GM23248 (cell line): Measurements from ENCODE around the gene HAO2. TPM values are rescaled to one million over a fixed set of nuclear protein-coding genes. Genes with fewer than 3 reads are reported as not detected.

Experiments used
- DNase-seq: peaks from one replicate; pipeline ENCODE4 v3.0.0-alpha.2; 2015
- H2AFZ ChIP-seq: fragments of 200-600 bp; sonication (generic); 2 replicates; pipeline ENCODE4 v1.6.1; 2016; ENCODE audit warnings: antibody characterized with exemption
- H3F3A ChIP-seq: fragments of 200-600 bp; sonication (generic); 2 replicates; pipeline ENCODE4 v1.6.1; 2016; ENCODE audit warnings: mild to moderate bottlenecking, antibody characterized with exemption, mixed run types; ENCODE audit not compliant: insufficient read depth
- H3K27ac ChIP-seq: fragments of 200-600 bp; sonication (generic); 2 replicates; pipeline ENCODE4 v1.5.1; 2016; ENCODE audit warnings: mild to moderate bottlenecking
- H3K27me3 ChIP-seq: fragments of 200-600 bp; sonication (generic); replicated peaks from 2 replicates; pipeline ENCODE4 v1.6.1; 2016; ENCODE audit warnings: mild to moderate bottlenecking; ENCODE audit not compliant: insufficient read depth
- H3K36me3 ChIP-seq: fragments of 200-600 bp; sonication (generic); 2 replicates; pipeline ENCODE4 v1.6.1; 2016; ENCODE audit warnings: low read depth, mild to moderate bottlenecking
- H3K4me1 ChIP-seq: fragments of 200-600 bp; sonication (generic); 2 replicates; pipeline ENCODE4 v1.6.1; 2016; ENCODE audit warnings: mild to moderate bottlenecking; ENCODE audit not compliant: insufficient read depth
- H3K4me2 ChIP-seq: fragments of 200-600 bp; sonication (generic); one replicate; pipeline ENCODE4 v1.6.1; 2016; ENCODE audit warnings: mild to moderate bottlenecking; ENCODE audit not compliant: unreplicated experiment
- H3K4me3 ChIP-seq: fragments of 200-600 bp; sonication (generic); 2 replicates; pipeline ENCODE4 v1.5.1; 2016; ENCODE audit warnings: mild to moderate bottlenecking
- H3K79me2 ChIP-seq: fragments of 200-600 bp; sonication (generic); 2 replicates; pipeline ENCODE4 v1.6.1; 2016; ENCODE audit warnings: mild to moderate bottlenecking; ENCODE audit not compliant: insufficient read depth
- H3K9ac ChIP-seq: fragments of 200-600 bp; sonication (generic); 2 replicates; pipeline ENCODE4 v1.6.1; 2016; ENCODE audit warnings: mild to moderate bottlenecking
- H3K9me2 ChIP-seq: fragments of 200-600 bp; sonication (generic); 2 replicates; pipeline ENCODE4 v1.6.1; 2016; ENCODE audit warnings: mixed run types, mild to moderate bottlenecking, moderate library complexity; ENCODE audit not compliant: insufficient read depth
- H3K9me3 ChIP-seq: fragments of 200-600 bp; sonication (generic); one replicate; pipeline ENCODE4 v1.6.1; 2017; ENCODE audit warnings: low read depth
- H4K20me1 ChIP-seq: fragments of 200-600 bp; sonication (generic); 2 replicates; pipeline ENCODE4 v1.6.0; 2016; ENCODE audit not compliant: insufficient read depth
- EZH2 ChIP-seq: fragments of 200-600 bp; sonication (generic); IDR thresholded peaks from 2 replicates; pipeline ENCODE4 v1.6.1; 2018; ENCODE audit warnings: antibody characterized with exemption, mild to moderate bottlenecking; ENCODE audit not compliant: insufficient read depth, poor library complexity, severe bottlenecking
- EZH2phosphoT487 ChIP-seq: fragments of 200-600 bp; sonication (generic); IDR thresholded peaks from 2 replicates; pipeline ENCODE4 v1.6.1; 2018; ENCODE audit warnings: antibody characterized with exemption, moderate library complexity, mild to moderate bottlenecking, low read depth; ENCODE audit not compliant: insufficient read depth
- WGBS, 2 experiments: methylation state at CpG; one replicate each; pipeline ENCODE4 v1.1.6; 2015 to 2017; ENCODE audit warnings: low lambda C conversion rate in 2 of 2, low coverage in 1 of 2; ENCODE audit errors: missing lambda C conversion rate in 2 of 2; 5-methylcytosine and 5-hydroxymethylcytosine counted together
- in situ Hi-C: fragments of 300-500 bp; cut with MboI; formaldehyde crosslinking; loops from 2 replicates; pipeline ENCODE4 v1.15.0; 2020
- polyA plus RNA-seq: library from polyadenylated mRNA; unstranded; fragments of >200 nt; fragmentation: Nextera tagmentation; extraction: Ambion mirVana; gene quantifications from 2 replicates; pipeline ENCODE4 v1.2.1, GENCODE V29; 2016
- total RNA-seq: library from RNA; depleted of rRNA; stranded (reverse); fragments of >200 nt; shearing (Covaris generic); gene quantifications from 2 replicates; pipeline ENCODE4 v1.2.3, GENCODE V29; 2014; rRNA removed

Gene HAO2
- total RNA-seq: not detected in 2 replicates
- not detected in 2 replicates for polyA plus RNA-seq

DNA sequence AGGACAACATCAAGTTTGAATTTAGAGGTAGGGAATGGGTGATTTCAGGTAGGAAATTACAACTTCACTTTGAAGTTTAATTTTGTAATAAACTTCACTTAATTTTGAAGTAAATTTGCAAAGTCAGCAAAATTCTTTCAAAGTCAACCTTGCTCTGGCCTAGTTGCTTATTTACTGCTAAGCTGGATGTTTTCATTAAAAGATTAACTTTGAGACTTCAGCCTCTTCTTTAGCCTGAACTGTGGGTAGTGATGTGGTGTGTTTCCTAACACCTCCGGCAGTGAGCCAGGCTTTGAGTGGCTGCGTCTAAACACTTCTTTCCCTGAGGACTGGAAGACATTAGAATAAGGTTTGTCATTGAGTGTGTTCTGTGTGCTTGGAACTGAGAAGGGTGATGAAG lies at the start of gene HAO2:
Gene HAO2 (plus strand): TSS at position 232 of the 400 bp plus-strand sequence. CDS start 12,301 bp downstream, outside the sequence.
- no peak for TF ChIP-seq EZH2
- no peak for TF ChIP-seq EZH2phosphoT487
- peaks cover 8% of the 10 kb centered on the region for H3K4me1 ChIP-seq
- H3K9me3 ChIP-seq: no peaks in the 10 kb centered on the region
- no peaks in the 10 kb centered on the region for H4K20me1 ChIP-seq
- H3K79me2 ChIP-seq: no peaks in the 10 kb centered on the region
- peaks cover 14% of the 10 kb centered on the region; the same call in 1 of the 2 replicates for H3K27me3 ChIP-seq
- H3K9ac ChIP-seq: no peak within 1 kb of the TSS
- no peak for DNase-seq
- H3K36me3 ChIP-seq: no peaks in the 10 kb centered on the region
- H3K9me2 ChIP-seq: no peaks in the 10 kb centered on the region
- H2AFZ ChIP-seq: no peak within 1 kb of the TSS
- H3K27ac ChIP-seq: no peak within 1 kb of the TSS
- no peak within 1 kb of the TSS for H3K4me3 ChIP-seq
- WGBS, 2 experiments: 96 to 99% methylated on average over 2 of the region's 2 CpGs
- H3F3A ChIP-seq: no peaks in the 10 kb centered on the region
- no peak within 1 kb of the TSS for H3K4me2 ChIP-seq
- in situ Hi-C loops: loop anchor here (10.0 kb wide), 1 partner anchor 84 kb away; no protein-coding TSS in a partner anchor

DNA sequence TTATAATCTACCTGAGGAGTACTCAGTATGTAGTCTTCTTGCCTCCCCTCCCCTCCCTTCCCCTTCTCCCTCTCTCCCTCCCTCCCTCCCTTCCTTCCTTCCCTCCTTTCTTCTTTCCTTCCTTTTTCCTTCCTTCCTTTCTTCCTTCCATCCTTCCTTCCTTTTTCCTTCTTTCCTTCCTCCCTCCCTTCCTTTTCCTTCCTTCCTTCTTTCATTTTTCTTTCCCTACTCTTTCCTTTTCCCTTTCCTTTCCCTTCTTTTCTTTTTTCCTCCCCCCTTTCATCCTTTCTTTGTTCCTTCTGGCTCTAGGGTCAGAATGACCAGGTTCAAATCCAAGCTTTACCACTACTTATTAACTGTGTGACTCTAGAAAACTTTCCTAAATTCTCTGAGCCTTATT lies 48.5 kb upstream of the HAO2 start:
- H3K9ac ChIP-seq: no peak overlapping the region
- in situ Hi-C loops: no loop called here
- no peaks in the 10 kb centered on the region for H4K20me1 ChIP-seq
- H2AFZ ChIP-seq: no peak overlapping the region
- H3K4me3 ChIP-seq: no peak overlapping the region
- H3K36me3 ChIP-seq: no peaks in the 10 kb centered on the region
- no peaks in the 10 kb centered on the region for H3K79me2 ChIP-seq
- TF ChIP-seq EZH2: no peak
- no peak for TF ChIP-seq EZH2phosphoT487
- no peaks in the 10 kb centered on the region for H3K9me3 ChIP-seq
- no peaks in the 10 kb centered on the region for H3K27me3 ChIP-seq
- H3K9me2 ChIP-seq: no peaks in the 10 kb centered on the region
- H3F3A ChIP-seq: no peaks in the 10 kb centered on the region
- H3K4me2 ChIP-seq: no peak overlapping the region
- H3K4me1 ChIP-seq: no peaks in the 10 kb centered on the region
- DNase-seq: no peak
- no peak overlapping the region for H3K27ac ChIP-seq

DNA sequence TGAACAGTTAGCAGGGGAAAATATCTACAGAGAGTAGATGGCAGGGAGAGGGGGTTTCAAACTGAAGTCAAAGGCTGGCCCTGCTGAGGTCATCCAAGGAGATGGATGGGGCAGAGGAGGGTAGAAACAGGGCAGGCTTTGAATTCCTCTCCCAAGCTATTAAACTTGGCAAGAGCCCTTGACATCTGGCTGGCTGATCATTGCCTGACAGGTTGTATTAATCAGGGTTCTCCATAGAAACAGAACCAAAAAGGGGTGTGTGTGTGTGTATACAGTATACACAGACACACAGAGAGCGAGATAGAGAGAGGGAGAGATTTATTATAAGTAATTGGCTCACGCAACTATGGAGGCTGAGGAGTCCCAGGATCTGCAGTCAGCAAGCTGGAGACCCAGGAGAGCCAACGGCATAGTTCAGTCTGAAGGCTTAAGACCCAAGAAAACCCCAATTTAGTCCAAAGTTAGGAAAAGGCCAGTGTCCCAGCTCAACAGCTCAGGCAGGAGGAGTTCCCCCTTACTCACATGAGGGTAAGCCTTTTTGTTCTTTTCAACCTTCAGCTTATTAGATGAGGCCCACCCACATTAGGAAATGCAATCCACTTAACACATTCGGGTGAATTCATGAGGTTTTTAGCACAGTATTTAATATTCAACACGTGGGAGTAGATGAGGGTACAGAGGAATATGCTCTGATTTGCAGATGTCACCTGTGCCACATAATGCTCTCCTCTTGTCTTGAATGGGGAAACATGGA lies 46.7 kb upstream of the HAO2 start:
- Histone ChIP-seq H2AFZ (no peak overlapping the region), H3K27me3 (no peaks in the 10 kb centered on the region), H3K4me1 (no peaks in the 10 kb centered on the region), H4K20me1 (no peaks in the 10 kb centered on the region), H3K27ac (no peak overlapping the region), H3K9me3 (no peaks in the 10 kb centered on the region), H3F3A (no peaks in the 10 kb centered on the region), H3K36me3 (no peaks in the 10 kb centered on the region), H3K79me2 (no peaks in the 10 kb centered on the region), H3K4me3 (no peak overlapping the region), H3K9me2 (no peaks in the 10 kb centered on the region), H3K9ac (no peak overlapping the region), H3K4me2 (no peak overlapping the region)
- DNase-seq: no peak
- no peak for TF ChIP-seq EZH2
- no peak for TF ChIP-seq EZH2phosphoT487
- in situ Hi-C loops: no loop called here
- 45 to 60% methylated on average over 5 of the region's 5 CpGs for WGBS, 2 experiments

GRCh38 chr1:119323216-119323982 lies 45.2 kb upstream of the HAO2 start:
- TF ChIP-seq EZH2phosphoT487 (no peak), EZH2 (no peak)
- Histone ChIP-seq H3K79me2 (no peaks in the 10 kb centered on the region), H3K27me3 (no peaks in the 10 kb centered on the region), H3K4me2 (no peak overlapping the region), H4K20me1 (no peaks in the 10 kb centered on the region), H3K9ac (no peak overlapping the region), H3K4me3 (no peak overlapping the region), H3K27ac (no peak overlapping the region), H3K9me3 (no peaks in the 10 kb centered on the region), H3K9me2 (no peaks in the 10 kb centered on the region), H2AFZ (no peak overlapping the region), H3K36me3 (no peaks in the 10 kb centered on the region), H3K4me1 (peaks cover 5% of the 10 kb centered on the region; the same call in 1 of the 2 replicates), H3F3A (no peaks in the 10 kb centered on the region)
- DNase-seq: no peak
- 95 to 99% methylated on average over 5 of the region's 5 CpGs for WGBS, 2 experiments
- in situ Hi-C loops: no loop called here
